H9 (cell line): Measurements from ENCODE around the gene RPS6KA4. TPM values are rescaled to one million over a fixed set of nuclear protein-coding genes. Genes with fewer than 3 reads are reported as not detected.

Experiments
- DNase-seq: peaks from one replicate; pipeline ENCODE4 v3.0.0-alpha.2; 2017
- H2AFZ ChIP-seq: one replicate; pipeline ENCODE4 v1.6.1; 2013; ENCODE audit warnings: mild to moderate bottlenecking, low read length, control low read depth, moderate library complexity
- H2AK5ac ChIP-seq: 2 replicates; pipeline ENCODE4 v1.6.1; 2013; ENCODE audit warnings: low read length, control low read depth, mixed read lengths; ENCODE audit not compliant: insufficient read length
- H2BK120ac ChIP-seq: one replicate; pipeline ENCODE4 v1.6.1; 2013; ENCODE audit warnings: low read depth, mild to moderate bottlenecking, low read length, control low read depth, inconsistent platforms; ENCODE audit not compliant: poor library complexity, severe bottlenecking
- H2BK12ac ChIP-seq: 2 replicates; pipeline ENCODE4 v1.6.1; 2013; ENCODE audit warnings: low read length, control low read depth, mixed read lengths, low read depth; ENCODE audit not compliant: insufficient read length
- H2BK15ac ChIP-seq: 2 replicates; pipeline ENCODE4 v1.6.1; 2013; ENCODE audit warnings: low read depth, low read length, control low read depth
- H2BK20ac ChIP-seq: one replicate; pipeline ENCODE4 v1.6.1; 2013; ENCODE audit warnings: low read depth, mild to moderate bottlenecking, low read length, control low read depth, inconsistent platforms; ENCODE audit not compliant: poor library complexity, severe bottlenecking
- H2BK5ac ChIP-seq: 2 replicates; pipeline ENCODE4 v1.6.1; 2013; ENCODE audit warnings: low read length, control low read depth, mixed read lengths; ENCODE audit not compliant: insufficient read length
- H3K14ac ChIP-seq: 2 replicates; pipeline ENCODE4 v1.6.1; 2013; ENCODE audit warnings: low read length, control low read depth; ENCODE audit not compliant: insufficient read depth
- H3K18ac ChIP-seq: 2 replicates; pipeline ENCODE4 v1.6.1; 2013; ENCODE audit warnings: low read depth, mild to moderate bottlenecking, mixed read lengths, low read length, control low read depth; ENCODE audit not compliant: insufficient read length
- H3K23ac ChIP-seq: 2 replicates; pipeline ENCODE4 v1.6.1; 2013; ENCODE audit warnings: low read length, control low read depth, mixed read lengths, low read depth; ENCODE audit not compliant: insufficient read length
- H3K23me2 ChIP-seq: 2 replicates; pipeline ENCODE4 v1.6.1; 2013; ENCODE audit warnings: low read depth, mild to moderate bottlenecking, mixed read lengths, low read length, control low read depth; ENCODE audit not compliant: insufficient read length, poor library complexity, severe bottlenecking
- H3K27ac ChIP-seq: 2 replicates; pipeline ENCODE4 v1.5.1; 2013; ENCODE audit warnings: low read length, control low read depth, mixed read lengths, low read depth; ENCODE audit not compliant: insufficient read length
- H3K27me3 ChIP-seq: 2 replicates; pipeline ENCODE4 v1.6.1; 2013; ENCODE audit warnings: low read length, control low read depth, inconsistent platforms; ENCODE audit not compliant: insufficient read depth
- H3K4ac ChIP-seq: 2 replicates; pipeline ENCODE4 v1.6.1; 2013; ENCODE audit warnings: low read depth, mild to moderate bottlenecking, control low read depth, inconsistent platforms, low read length, moderate library complexity
- H3K4me1 ChIP-seq: 2 replicates; pipeline ENCODE4 v1.6.1; 2013; ENCODE audit warnings: low read length, control low read depth, inconsistent platforms; ENCODE audit not compliant: insufficient read depth
- H3K4me2 ChIP-seq: 2 replicates; pipeline ENCODE4 v1.6.1; 2013; ENCODE audit warnings: low read length, control low read depth, mixed read lengths; ENCODE audit not compliant: insufficient read length, insufficient read depth
- H3K56ac ChIP-seq: 2 replicates; pipeline ENCODE4 v1.6.1; 2013; ENCODE audit warnings: low read depth, mild to moderate bottlenecking, mixed read lengths, low read length, control low read depth; ENCODE audit not compliant: insufficient read length
- H3K79me1 ChIP-seq: 2 replicates; pipeline ENCODE4 v1.6.1; 2013; ENCODE audit warnings: low read depth, mild to moderate bottlenecking, moderate library complexity, low read length, control low read depth, inconsistent platforms; ENCODE audit not compliant: insufficient read depth, poor library complexity, severe bottlenecking
- H3K79me2 ChIP-seq: 2 replicates; pipeline ENCODE4 v1.6.1; 2013; ENCODE audit warnings: low read length, control low read depth, inconsistent platforms; ENCODE audit not compliant: insufficient read depth
- H3K9ac ChIP-seq: 2 replicates; pipeline ENCODE4 v1.6.1; 2013; ENCODE audit warnings: low read length, control low read depth, mixed read lengths; ENCODE audit not compliant: insufficient read length; ENCODE audit errors: extremely low read depth
- H3K9me3 ChIP-seq: one replicate; pipeline ENCODE4 v1.6.1; 2013; ENCODE audit warnings: low read depth, low read length, inconsistent platforms; ENCODE audit not compliant: control insufficient read depth
- H3T11ph ChIP-seq: one replicate; pipeline ENCODE4 v1.6.1; 2013; ENCODE audit warnings: mild to moderate bottlenecking, low read length, control low read depth, inconsistent platforms
- H4K20me1 ChIP-seq: one replicate; pipeline ENCODE4 v1.6.1; 2013; ENCODE audit not compliant: control insufficient read depth, insufficient read length, insufficient read depth
- H4K5ac ChIP-seq: 2 replicates; pipeline ENCODE4 v1.6.1; 2013; ENCODE audit warnings: low read depth, mild to moderate bottlenecking, mixed read lengths, low read length, control low read depth; ENCODE audit not compliant: insufficient read length
- H4K8ac ChIP-seq: replicated peaks from 2 replicates; pipeline ENCODE4 v1.6.1; 2013; ENCODE audit warnings: low read length, control low read depth, mixed read lengths, low read depth; ENCODE audit not compliant: insufficient read length
- H4K91ac ChIP-seq: 2 replicates; pipeline ENCODE4 v1.6.1; 2013; ENCODE audit warnings: low read depth, mild to moderate bottlenecking, moderate library complexity, mixed read lengths, low read length, control low read depth; ENCODE audit not compliant: insufficient read length
- H3K27ac Mint-ChIP-seq, 3 experiments: 2 replicates in 2 of 3; 3 replicates in 1 of 3; pipeline ENCODE4 v1.8.0; 2020 to 2021; ENCODE audit warnings: mixed read lengths in 3 of 3, mild to moderate bottlenecking in 1 of 3, moderate library complexity in 1 of 3
- H3K27me3 Mint-ChIP-seq: 2 replicates; pipeline ENCODE4 v1.8.0; 2021; ENCODE audit warnings: low read depth, mild to moderate bottlenecking, moderate library complexity, mixed read lengths
- H3K36me3 Mint-ChIP-seq, 3 experiments: 2 replicates in 2 of 3; 3 replicates in 1 of 3; pipeline ENCODE4 v1.8.0; 2020 to 2021; ENCODE audit warnings: low read depth in 3 of 3, mixed read lengths in 3 of 3; ENCODE audit not compliant: insufficient read depth in 1 of 3
- H3K4me1 Mint-ChIP-seq, 2 experiments: 2 replicates each; pipeline ENCODE4 v1.8.0; 2020; ENCODE audit warnings: mixed read lengths in 2 of 2
- H3K4me3 Mint-ChIP-seq, 2 experiments: 2 replicates in 1 of 2; 3 replicates in 1 of 2; pipeline ENCODE4 v1.8.0; 2020 to 2021; ENCODE audit warnings: mild to moderate bottlenecking in 2 of 2, mixed read lengths in 2 of 2, moderate library complexity in 1 of 2
- H3K9me3 Mint-ChIP-seq, 2 experiments: 2 replicates in 1 of 2; 3 replicates in 1 of 2; pipeline ENCODE4 v1.8.0; 2020; ENCODE audit warnings: mild to moderate bottlenecking in 2 of 2, mixed read lengths in 2 of 2, moderate library complexity in 1 of 2
- WGBS: extraction: QIAGEN DNeasy Blood & Tissue Kit; methylation state at CpG from one replicate; pipeline ENCODE4 v1.1.7; 2013; ENCODE audit warnings: missing lambda C conversion rate, low lambda C conversion rate, mixed read lengths; ENCODE audit not compliant: insufficient read length; ENCODE audit errors: extremely low coverage; 5-methylcytosine and 5-hydroxymethylcytosine counted together
- total RNA-seq: library from RNA; stranded (reverse); gene quantifications from 2 replicates; pipeline ENCODE4 v1.2.1, GENCODE V29; 2021
- TF ChIP-seq, protein P1 (sequence below): fragments of 200-600 bp; sonication (generic); conservative IDR thresholded peaks from 3 replicates; pipeline ENCODE4 v1.8.0; 2021; ENCODE audit warnings: antibody characterized with exemption, mild to moderate bottlenecking

The RPS6KA4 gene
- total RNA-seq, 1 experiment from 2014 or later = 10.8 TPM

DNA sequence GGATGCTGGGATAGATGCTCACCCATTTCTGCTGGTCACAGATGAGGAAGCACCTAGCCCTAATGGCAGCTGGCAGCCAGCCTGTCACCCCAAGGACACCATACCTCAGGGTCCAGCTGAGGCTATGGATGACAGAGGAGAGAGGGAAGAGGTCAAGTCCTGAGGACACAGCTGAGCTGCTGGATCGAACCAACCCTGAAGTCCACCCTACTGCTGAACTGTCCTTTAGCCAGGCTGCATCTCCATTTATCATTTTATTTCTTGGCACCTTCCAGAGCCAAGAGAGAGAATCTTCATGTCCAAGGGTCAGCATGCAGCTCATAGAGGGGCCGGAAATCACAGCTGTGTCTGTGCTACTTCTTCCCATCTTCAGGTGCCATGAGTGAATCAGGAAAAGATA, 30.9 kb downstream of the RPS6KA4 start:
- Mint-ChIP-seq H3K4me3 (no peak overlapping the region), H3K4me1 (peaks cover 5 to 17% of the 10 kb centered on the region in 2 experiments; a peak in 3 of 4 replicates), H3K36me3 (no peaks in the 10 kb centered on the region), H3K27ac (no peak overlapping the region; a peak in 1 of 7 replicates), H3K27me3 (peaks cover 25% of the 10 kb centered on the region), H3K9me3 (peaks cover 0 to 2% of the 10 kb centered on the region in 2 experiments; a peak in 1 of 5 replicates)
- H3K23me2 ChIP-seq = no peaks in the 10 kb centered on the region
- H2BK20ac ChIP-seq = no peak overlapping the region
- H4K20me1 ChIP-seq = no peaks in the 10 kb centered on the region
- H3T11ph ChIP-seq = no peak overlapping the region
- H3K4me2 ChIP-seq = no peak overlapping the region
- no peak overlapping the region for H2AFZ ChIP-seq
- H2BK12ac ChIP-seq = no peak overlapping the region
- H2AK5ac ChIP-seq = no peak overlapping the region
- H2BK15ac ChIP-seq = no peak overlapping the region
- no peaks in the 10 kb centered on the region for H3K79me1 ChIP-seq
- H3K23ac ChIP-seq = no peak overlapping the region
- H3K27me3 ChIP-seq = no peaks in the 10 kb centered on the region
- H3K4me1 ChIP-seq = 0 out of 2 replicates have a peak, but pooled peaks cover under 1% of the 10 kb centered on the region
- no CpG with 5 or more reads among the region's 2 CpGs for WGBS
- no peak overlapping the region for H3K14ac ChIP-seq
- no peak for DNase-seq
- H4K91ac ChIP-seq = no peak overlapping the region
- H2BK5ac ChIP-seq = no peak overlapping the region
- TF ChIP-seq, protein P1, sequence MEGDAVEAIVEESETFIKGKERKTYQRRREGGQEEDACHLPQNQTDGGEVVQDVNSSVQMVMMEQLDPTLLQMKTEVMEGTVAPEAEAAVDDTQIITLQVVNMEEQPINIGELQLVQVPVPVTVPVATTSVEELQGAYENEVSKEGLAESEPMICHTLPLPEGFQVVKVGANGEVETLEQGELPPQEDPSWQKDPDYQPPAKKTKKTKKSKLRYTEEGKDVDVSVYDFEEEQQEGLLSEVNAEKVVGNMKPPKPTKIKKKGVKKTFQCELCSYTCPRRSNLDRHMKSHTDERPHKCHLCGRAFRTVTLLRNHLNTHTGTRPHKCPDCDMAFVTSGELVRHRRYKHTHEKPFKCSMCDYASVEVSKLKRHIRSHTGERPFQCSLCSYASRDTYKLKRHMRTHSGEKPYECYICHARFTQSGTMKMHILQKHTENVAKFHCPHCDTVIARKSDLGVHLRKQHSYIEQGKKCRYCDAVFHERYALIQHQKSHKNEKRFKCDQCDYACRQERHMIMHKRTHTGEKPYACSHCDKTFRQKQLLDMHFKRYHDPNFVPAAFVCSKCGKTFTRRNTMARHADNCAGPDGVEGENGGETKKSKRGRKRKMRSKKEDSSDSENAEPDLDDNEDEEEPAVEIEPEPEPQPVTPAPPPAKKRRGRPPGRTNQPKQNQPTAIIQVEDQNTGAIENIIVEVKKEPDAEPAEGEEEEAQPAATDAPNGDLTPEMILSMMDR = no peak
- H3K9me3 ChIP-seq = no peaks in the 10 kb centered on the region
- H2BK120ac ChIP-seq = no peak overlapping the region
- no peak overlapping the region for H3K18ac ChIP-seq
- H4K5ac ChIP-seq = no peak overlapping the region
- no peak overlapping the region for H3K9ac ChIP-seq
- H3K27ac ChIP-seq = no peak overlapping the region
- no peak overlapping the region for H3K4ac ChIP-seq
- no peaks in the 10 kb centered on the region for H3K79me2 ChIP-seq
- no peak overlapping the region for H3K56ac ChIP-seq
- H4K8ac ChIP-seq = no peak overlapping the region
